Raji (cell line): Measurements from ENCODE around the gene CALML4.

Source experiments
- POLR2A ChIP-seq: IDR thresholded peaks from 2 replicates; pipeline ENCODE4 v1.6.1; 2011; ENCODE audit warnings: low read depth, low read length, control low read depth; ENCODE audit not compliant: insufficient read depth

CALML4 gene, protein sequence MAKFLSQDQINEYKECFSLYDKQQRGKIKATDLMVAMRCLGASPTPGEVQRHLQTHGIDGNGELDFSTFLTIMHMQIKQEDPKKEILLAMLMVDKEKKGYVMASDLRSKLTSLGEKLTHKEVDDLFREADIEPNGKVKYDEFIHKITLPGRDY

GRCh38 chr15:68204776-68205557, at the start of gene CALML4:
Gene CALML4 (minus strand): TSS chr15:68205332. CDS start chr15:68205247, 85 bp downstream.
- TF ChIP-seq POLR2A, result no peak

DNA sequence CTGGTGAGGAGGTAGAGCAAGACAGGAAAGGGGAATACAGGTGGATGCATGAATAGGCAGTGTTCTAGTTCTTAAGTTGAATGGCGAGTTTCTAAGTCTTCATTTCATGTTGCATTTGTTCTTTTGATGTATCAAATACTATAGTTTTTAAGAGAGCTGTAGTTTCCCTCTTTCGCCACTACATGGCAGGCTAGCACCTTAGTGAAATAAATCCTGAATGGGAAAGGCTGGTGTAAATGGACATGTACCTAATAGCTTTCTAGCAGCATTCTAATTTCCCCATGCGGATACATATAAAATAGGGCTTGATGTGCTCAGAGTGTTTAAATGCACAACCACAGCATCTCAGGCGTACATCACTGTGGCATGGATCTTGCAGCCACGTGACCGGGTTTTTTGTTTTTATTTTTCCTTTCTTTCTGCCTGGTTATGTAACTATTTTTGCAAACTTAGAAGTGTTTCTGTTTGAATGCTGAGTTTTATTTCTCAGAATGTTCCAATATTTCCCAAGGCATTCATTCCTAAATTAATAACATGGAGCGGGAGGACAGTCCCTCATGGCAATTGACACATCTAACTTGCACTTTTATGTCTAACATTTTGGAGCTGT, 47.9 kb upstream of the CALML4 start:
- no peak for TF ChIP-seq POLR2A

DNA sequence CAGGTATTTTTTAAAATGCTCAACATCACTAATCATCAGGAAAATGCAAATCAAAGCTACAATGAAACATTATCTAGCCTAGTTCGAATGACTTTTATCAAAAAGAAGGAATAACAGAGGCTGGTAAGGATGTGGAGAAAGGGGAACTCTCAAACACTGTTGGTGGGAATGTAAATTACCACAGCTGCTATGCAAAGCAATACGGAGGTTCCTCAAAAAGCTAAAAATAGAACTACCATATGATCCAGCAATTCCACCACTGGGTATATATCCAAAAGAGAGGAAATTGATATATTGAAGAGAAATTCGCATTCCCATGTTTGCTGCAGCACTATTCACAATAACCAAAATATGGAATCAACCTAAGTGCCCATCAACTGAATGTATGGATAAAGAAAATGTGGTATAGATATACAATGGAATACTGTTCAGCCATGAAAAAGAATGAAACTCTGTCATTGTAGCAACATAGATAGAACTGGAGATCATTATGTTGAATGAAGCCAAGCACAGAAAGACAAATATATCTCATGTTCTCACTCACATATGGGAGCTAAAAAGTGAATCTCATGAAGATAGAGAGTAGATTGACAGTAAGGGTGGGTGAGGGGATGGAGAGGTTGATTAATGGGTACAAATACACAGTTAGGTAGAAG, 44.1 kb upstream of the CALML4 start:
- no peak for TF ChIP-seq POLR2A

DNA sequence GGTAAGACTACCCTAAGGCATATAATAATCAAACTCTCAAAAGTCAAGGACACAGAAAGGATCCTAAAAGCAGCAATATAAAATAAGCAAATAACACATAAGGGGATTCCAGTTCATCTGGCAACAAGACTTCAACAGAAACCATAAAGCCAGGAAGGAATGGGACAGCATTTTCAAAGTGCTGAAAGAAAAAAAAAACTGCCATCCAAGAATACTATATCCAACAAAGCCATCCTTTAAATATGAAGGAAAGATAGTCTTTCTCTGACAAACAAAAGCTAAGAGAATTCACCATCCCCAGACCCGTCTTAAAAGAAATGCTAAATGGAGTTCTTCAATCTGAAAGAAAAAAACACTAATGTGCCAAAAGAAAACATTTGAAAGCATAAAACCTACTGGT, 39.1 kb upstream of the CALML4 start:
- TF ChIP-seq POLR2A, result no peak

DNA sequence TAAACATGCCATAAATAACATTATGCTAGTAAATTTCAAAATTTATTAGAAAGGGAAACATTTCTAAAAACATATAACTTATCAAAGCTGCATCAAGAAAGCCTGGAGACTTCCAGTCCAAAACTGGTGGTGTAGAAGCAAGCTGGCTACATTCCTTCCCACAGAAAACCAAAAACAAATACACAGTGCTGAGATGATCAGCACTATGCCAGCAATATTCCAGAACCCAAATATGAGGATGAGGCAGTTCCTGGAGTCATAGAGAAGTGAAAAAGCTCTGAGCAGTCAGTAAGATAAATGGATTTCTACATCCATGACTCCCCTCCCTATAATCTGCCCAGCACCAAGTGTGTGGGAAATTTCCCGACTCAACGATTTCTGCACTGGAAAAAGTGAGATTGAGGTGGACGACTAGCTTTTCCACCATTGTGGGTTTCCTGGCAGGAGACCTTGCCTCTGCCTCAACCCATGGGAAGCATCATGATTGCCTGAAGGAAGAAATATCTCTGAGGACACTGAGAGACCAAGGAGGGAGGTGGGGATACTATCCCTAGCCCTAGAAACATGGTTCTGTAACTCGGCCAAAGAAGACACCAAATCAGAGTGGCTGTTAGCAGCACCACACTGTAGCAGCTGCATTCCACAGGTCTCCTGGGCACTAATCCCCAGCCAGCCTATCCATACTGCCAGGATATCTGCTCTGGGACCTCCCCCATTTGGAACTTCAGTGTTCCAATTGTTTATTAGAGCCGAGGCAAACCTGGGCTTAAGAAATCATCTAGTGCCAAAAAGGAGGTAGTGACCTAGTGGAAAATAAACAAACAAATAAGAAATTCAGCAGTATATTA, 36.2 kb upstream of the CALML4 start:
- TF ChIP-seq POLR2A, result no peak

GRCh38 chr15:68239025-68239424, 33.9 kb upstream of the CALML4 start:
- TF ChIP-seq POLR2A, result no peak

GRCh38 chr15:68235022-68235421, 29.9 kb upstream of the CALML4 start:
- TF ChIP-seq POLR2A, result no peak

GRCh38 chr15:68234060-68234459, 28.9 kb upstream of the CALML4 start:
- TF ChIP-seq POLR2A, result no peak

GRCh38 chr15:68232937-68233336, 27.8 kb upstream of the CALML4 start:
- no peak for TF ChIP-seq POLR2A

- no peak for TF ChIP-seq POLR2A
Observed at GRCh38 chr15:68232449-68232848, 27.3 kb upstream of the CALML4 start.

- no peak for TF ChIP-seq POLR2A
Observed at GRCh38 chr15:68231102-68231818, 26.1 kb upstream of the CALML4 start.

DNA sequence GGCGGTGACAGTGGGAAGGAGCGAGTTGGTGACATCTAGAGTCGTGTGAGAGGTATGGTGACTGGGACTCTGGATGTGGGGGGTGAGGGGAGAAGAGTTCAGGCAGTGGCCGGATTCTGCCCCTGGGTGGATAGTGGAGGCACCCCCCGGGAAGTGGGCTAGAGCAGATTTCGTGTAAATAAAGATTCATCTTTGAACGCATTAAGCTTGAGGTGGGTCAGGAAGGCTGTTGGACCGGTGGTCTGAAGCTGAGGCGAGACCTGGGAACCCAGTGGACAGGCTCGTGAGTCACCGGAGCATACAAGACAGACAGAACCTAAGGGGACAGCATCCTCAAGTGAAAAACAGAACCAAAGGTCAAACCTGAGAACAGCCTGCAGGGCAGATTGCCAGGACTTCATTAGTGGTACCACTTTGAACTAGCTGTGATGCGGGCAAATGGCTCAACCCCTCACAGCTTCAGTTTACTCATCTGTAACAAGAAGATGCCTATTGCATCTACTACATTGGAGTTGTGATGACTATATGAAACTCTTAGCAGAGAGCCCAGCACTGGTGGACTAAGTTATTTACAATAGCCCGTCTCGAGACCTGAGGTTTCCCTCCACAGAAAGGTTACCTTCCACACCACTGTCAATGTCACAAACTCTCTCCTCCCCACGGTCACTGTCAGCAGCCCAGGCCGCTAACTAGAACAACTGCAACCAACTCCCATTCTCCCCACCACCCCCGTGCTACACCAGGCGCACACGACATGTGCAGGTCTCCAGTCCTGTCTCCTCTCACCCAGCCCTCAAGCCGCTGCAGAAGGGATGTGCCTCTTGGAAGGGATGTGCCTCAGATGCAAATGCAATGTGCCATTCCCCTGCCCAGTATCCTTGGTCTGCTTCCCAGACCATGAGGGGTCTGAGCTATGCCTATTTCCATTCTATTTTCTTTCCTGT, 25.3 kb upstream of the CALML4 start:
- no peak for TF ChIP-seq POLR2A
